ENCODE results near the gene NNT.

NNT gene

GRCh38 chr5:43750809-43751208 lies 147.8 kb downstream of the NNT start:
- Histone ChIP-seq H3K27me3 (replicated peaks in 2 of 5; ENCODE audit: control insufficient read depth in 4 of 5, insufficient read depth in 5 of 5, low read length in 4 of 5) (no peaks in the 10 kb centered on the region), H3K27ac (ENCODE audit: insufficient read depth in 1 of 2, low read depth in 1 of 2, low read length in 2 of 2, poor library complexity in 1 of 2, severe bottlenecking in 2 of 2) (no peak overlapping the region), H3K4me1 (ENCODE audit: control extremely low read depth in 1 of 4, control insufficient read depth in 4 of 4, insufficient read depth in 4 of 4, low read length in 3 of 4) (no peaks in the 10 kb centered on the region), H3K9me3 (ENCODE audit: control extremely low read depth in 1 of 5, control insufficient read depth in 4 of 5, insufficient read depth in 2 of 5, low read depth in 1 of 5, low read length in 4 of 5) (no peaks in the 10 kb centered on the region), H3K4me3 (ENCODE audit: control insufficient read depth in 1 of 7, extremely low read depth in 1 of 7, insufficient read depth in 4 of 7, low read depth in 2 of 7, low read length in 6 of 7) (no peak overlapping the region), H3K36me3 (ENCODE audit: control insufficient read depth in 4 of 4, insufficient read depth in 4 of 4, low read length in 3 of 4) (no peaks in the 10 kb centered on the region)
- CTCF ChIA-PET, result no interaction called here
- no CpG with 5 or more reads among the region's 2 CpGs for WGBS (ENCODE audit: insufficient coverage)
- DNase-seq, result no peak
- POLR2A ChIA-PET, result no interaction called here

- CTCF ChIA-PET, result no interaction called here
- no peak overlapping the region for H3K4me3 ChIP-seq (ENCODE audit: control insufficient read depth in 1 of 7, extremely low read depth in 1 of 7, insufficient read depth in 4 of 7, low read depth in 2 of 7, low read length in 6 of 7)
- H3K36me3 ChIP-seq (ENCODE audit: control insufficient read depth in 4 of 4, insufficient read depth in 4 of 4, low read length in 3 of 4), result no peaks in the 10 kb centered on the region
- no peaks in the 10 kb centered on the region for H3K4me1 ChIP-seq (ENCODE audit: control extremely low read depth in 1 of 4, control insufficient read depth in 4 of 4, insufficient read depth in 4 of 4, low read length in 3 of 4)
- peaks cover 0 to 3% (median 0%) of the 10 kb centered on the region in 5 experiments for H3K9me3 ChIP-seq (ENCODE audit: control extremely low read depth in 1 of 5, control insufficient read depth in 4 of 5, insufficient read depth in 2 of 5, low read depth in 1 of 5, low read length in 4 of 5)
- no peaks in the 10 kb centered on the region for H3K27me3 ChIP-seq (replicated peaks in 2 of 5; ENCODE audit: control insufficient read depth in 4 of 5, insufficient read depth in 5 of 5, low read length in 4 of 5)
- WGBS (ENCODE audit: insufficient coverage), result 89% methylated on average over 2 of the region's 2 CpGs
- DNase-seq, result no peak
- H3K27ac ChIP-seq (ENCODE audit: insufficient read depth in 1 of 2, low read depth in 1 of 2, low read length in 2 of 2, poor library complexity in 1 of 2, severe bottlenecking in 2 of 2), result no peak overlapping the region
- POLR2A ChIA-PET, result no interaction called here
Observed at GRCh38 chr5:43753069-43753468, 150.1 kb downstream of the NNT start.

Data from common myeloid progenitor, CD34-positive (primary cell).